Lower lobe of right lung (tissue), 2 donors: Measurements from ENCODE around the gene TPRG1L. TPM values are rescaled to one million over a fixed set of nuclear protein-coding genes. Genes with fewer than 3 reads are reported as not detected.

Source experiments
- ATAC-seq, 2 donors: fragments of 200-7000 bp; cut with Tn5 transposase; one replicate each; pipeline ENCODE4 v1.9.1; 2020 to 2022; ENCODE audit warnings: mild to moderate bottlenecking in 2 of 2, moderate library complexity in 2 of 2
- DNase-seq: peaks from one replicate; pipeline ENCODE4 v3.0.0-alpha.2; 2020
- H3K27ac ChIP-seq: fragments of 200-600 bp; one replicate; pipeline ENCODE4 v1.8.0; 2022
- H3K27me3 ChIP-seq: fragments of 200-600 bp; one replicate; pipeline ENCODE4 v1.8.0; 2022; ENCODE audit warnings: low read depth
- H3K36me3 ChIP-seq: fragments of 200-600 bp; one replicate; pipeline ENCODE4 v1.8.0; 2022; ENCODE audit warnings: mild to moderate bottlenecking
- H3K4me1 ChIP-seq: fragments of 200-600 bp; one replicate; pipeline ENCODE4 v1.8.0; 2022
- H3K4me3 ChIP-seq: fragments of 200-600 bp; one replicate; pipeline ENCODE4 v1.8.0; 2022; ENCODE audit warnings: mild to moderate bottlenecking
- H3K9me3 ChIP-seq: fragments of 200-600 bp; one replicate; pipeline ENCODE4 v1.8.0; 2022
- intact Hi-C: fragments of 100-400 bp; cut with DNase I; formaldehyde crosslinking; loops from one replicate; pipeline ENCODE4 v1.11.0; 2022
- total RNA-seq: library from RNA; stranded (reverse); fragmentation: NEBNext Ultra II Directional; extraction: Animal tissue kit (Norgen Biotek cat#: 25700); gene quantifications from one replicate; pipeline ENCODE4 v1.2.1, GENCODE V29; 2021
- TF ChIP-seq, protein P1 (sequence below): fragments of 200-600 bp; IDR thresholded peaks from one replicate; pipeline ENCODE4 v1.8.0; 2022; ENCODE audit warnings: antibody characterized with exemption, mild to moderate bottlenecking
- donor health status: DM: no; HTN: yes; CAD: no; lungs with severe emphysema.

The TPRG1L gene
- total RNA-seq, 1 donor from 2014 or later = 46.1 TPM

- H3K4me1 ChIP-seq = peaks cover 16% of the 10 kb centered on the region
- intact Hi-C loops = no loop called here
- no peak for ATAC-seq
- H3K27me3 ChIP-seq = peaks cover 5% of the 10 kb centered on the region
- no peaks in the 10 kb centered on the region for H3K9me3 ChIP-seq
- H3K36me3 ChIP-seq = no peaks in the 10 kb centered on the region
- peak; percentile 43 for DNase-seq
- H3K4me3 ChIP-seq = peak overlapping the region; percentile 8
- H3K27ac ChIP-seq = no peak overlapping the region
- TF ChIP-seq, protein P1, sequence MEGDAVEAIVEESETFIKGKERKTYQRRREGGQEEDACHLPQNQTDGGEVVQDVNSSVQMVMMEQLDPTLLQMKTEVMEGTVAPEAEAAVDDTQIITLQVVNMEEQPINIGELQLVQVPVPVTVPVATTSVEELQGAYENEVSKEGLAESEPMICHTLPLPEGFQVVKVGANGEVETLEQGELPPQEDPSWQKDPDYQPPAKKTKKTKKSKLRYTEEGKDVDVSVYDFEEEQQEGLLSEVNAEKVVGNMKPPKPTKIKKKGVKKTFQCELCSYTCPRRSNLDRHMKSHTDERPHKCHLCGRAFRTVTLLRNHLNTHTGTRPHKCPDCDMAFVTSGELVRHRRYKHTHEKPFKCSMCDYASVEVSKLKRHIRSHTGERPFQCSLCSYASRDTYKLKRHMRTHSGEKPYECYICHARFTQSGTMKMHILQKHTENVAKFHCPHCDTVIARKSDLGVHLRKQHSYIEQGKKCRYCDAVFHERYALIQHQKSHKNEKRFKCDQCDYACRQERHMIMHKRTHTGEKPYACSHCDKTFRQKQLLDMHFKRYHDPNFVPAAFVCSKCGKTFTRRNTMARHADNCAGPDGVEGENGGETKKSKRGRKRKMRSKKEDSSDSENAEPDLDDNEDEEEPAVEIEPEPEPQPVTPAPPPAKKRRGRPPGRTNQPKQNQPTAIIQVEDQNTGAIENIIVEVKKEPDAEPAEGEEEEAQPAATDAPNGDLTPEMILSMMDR = no peak
Observed at GRCh38 chr1:3669421-3669821, 44.6 kb downstream of the TPRG1L start.

DNA sequence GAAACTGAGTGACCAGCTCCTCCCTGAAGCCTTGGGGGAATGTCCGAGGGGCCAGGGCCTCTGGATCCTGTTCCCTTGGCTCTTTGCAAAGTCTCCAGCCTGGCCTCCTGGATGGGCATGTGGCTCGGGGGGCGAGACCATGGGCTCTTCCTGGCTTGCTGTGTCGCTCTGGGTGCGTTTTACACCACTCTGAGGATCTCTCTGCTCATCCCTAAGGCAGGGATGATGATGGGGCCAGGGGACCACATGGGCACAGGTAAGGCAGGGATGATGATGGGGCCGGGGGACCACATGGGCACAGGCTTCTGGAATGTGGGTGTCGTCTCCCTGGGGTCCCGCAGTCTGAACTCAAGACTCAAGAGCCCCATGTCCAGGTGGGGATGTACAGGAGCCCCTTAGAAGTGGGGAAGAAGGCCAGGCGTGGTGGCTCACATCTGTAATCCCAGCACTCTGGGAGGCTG lies 45.2 kb downstream of the TPRG1L start:
- TF ChIP-seq, protein P1 = no peak
- no peak for DNase-seq

GRCh38 chr1:3670823-3671265 lies 46.0 kb downstream of the TPRG1L start:
- intact Hi-C loops = no loop called here
- peaks cover 6% of the 10 kb centered on the region for H3K27me3 ChIP-seq
- TF ChIP-seq, protein P1 = no peak
- DNase-seq (peak; percentile 42), ATAC-seq (no peak)
- no peak overlapping the region for H3K4me3 ChIP-seq
- no peaks in the 10 kb centered on the region for H3K9me3 ChIP-seq
- peaks cover 17% of the 10 kb centered on the region for H3K4me1 ChIP-seq
- no peaks in the 10 kb centered on the region for H3K36me3 ChIP-seq
- no peak overlapping the region for H3K27ac ChIP-seq

More for the DNA sequence above, 45.2 kb downstream of the TPRG1L start:
- Histone ChIP-seq H3K27me3 (peaks cover 6% of the 10 kb centered on the region), H3K27ac (no peak overlapping the region), H3K9me3 (no peaks in the 10 kb centered on the region), H3K36me3 (no peaks in the 10 kb centered on the region), H3K4me1 (peaks cover 17% of the 10 kb centered on the region), H3K4me3 (no peak overlapping the region)
- no peak for ATAC-seq
- intact Hi-C loops = no loop called here

DNA sequence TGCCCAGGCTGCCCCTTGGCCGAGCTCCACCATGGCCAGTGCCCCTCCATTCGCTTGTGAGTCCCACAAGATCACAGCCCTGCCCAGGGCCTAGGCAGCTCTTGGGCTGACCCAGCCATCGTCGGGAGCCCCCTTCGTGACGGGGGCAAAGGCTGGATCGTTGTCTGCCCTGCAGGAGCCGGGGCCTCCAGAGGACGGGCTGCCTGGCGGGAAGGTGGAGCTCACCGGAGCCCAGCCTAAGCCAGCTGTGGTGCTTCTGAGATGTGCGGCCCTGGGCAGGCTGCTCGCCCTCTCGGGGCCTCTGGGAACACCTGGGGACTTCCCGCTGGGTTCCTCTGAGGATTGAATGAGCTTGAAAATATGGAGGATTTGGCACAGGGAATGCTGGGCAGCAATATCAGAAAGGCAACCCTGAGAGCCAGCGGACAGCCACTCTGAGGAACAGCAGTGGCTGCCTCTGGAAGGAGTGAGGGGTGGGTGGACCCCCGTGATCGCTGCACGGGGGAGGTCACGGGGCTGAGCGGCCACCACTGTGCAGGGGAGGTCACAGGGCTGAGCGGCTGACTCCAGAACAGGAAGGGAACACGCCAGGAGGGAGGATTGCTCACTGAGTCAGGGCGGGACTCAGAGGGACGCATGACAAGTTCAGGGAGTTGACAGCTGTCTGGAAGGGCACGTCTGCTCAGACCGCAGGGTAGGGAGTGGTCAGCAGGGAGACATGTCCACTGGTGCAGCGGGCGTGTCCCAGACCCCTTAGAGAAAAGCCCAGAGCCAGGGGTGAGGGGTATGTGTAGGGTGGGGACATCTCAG lies 46.8 kb downstream of the TPRG1L start:
- Histone ChIP-seq H3K4me1 (peaks cover 17% of the 10 kb centered on the region), H3K4me3 (no peak overlapping the region), H3K9me3 (no peaks in the 10 kb centered on the region), H3K27me3 (peaks cover 6% of the 10 kb centered on the region), H3K36me3 (no peaks in the 10 kb centered on the region), H3K27ac (no peak overlapping the region)
- TF ChIP-seq, protein P1 = no peak
- intact Hi-C loops = no loop called here
- DNase-seq (peak; percentile 50), ATAC-seq (no peak)

- DNase-seq = peak; percentile 41
Observed at GRCh38 chr1:3672231-3672970, 47.6 kb downstream of the TPRG1L start.

More at GRCh38 chr1:3672231-3672970, 47.6 kb downstream of the TPRG1L start:
- intact Hi-C loops = no loop called here
- Histone ChIP-seq H3K4me1 (peaks cover 17% of the 10 kb centered on the region), H3K27ac (no peak overlapping the region), H3K4me3 (no peak overlapping the region), H3K9me3 (no peaks in the 10 kb centered on the region), H3K27me3 (peaks cover 6% of the 10 kb centered on the region), H3K36me3 (no peaks in the 10 kb centered on the region)
- TF ChIP-seq, protein P1 = no peak
- ATAC-seq = no peak
